Mesendoderm (in vitro differentiated cells): ENCODE results near the gene RHOB.

Experiments used
- DNase-seq: peaks from one replicate; pipeline ENCODE4 v3.0.0; 2013
- H2AK5ac ChIP-seq: 2 replicates; pipeline ENCODE4 v1.6.1; 2013; ENCODE audit warnings: low read length, inconsistent platforms
- H2BK120ac ChIP-seq: 2 replicates; pipeline ENCODE4 v1.6.1; 2013; ENCODE audit warnings: low read depth, mild to moderate bottlenecking, low read length, moderate library complexity, mixed read lengths
- H2BK15ac ChIP-seq: replicated peaks from 2 replicates; pipeline ENCODE4 v1.6.1; 2013; ENCODE audit warnings: low read depth, mild to moderate bottlenecking, moderate library complexity
- H2BK5ac ChIP-seq: 2 replicates; pipeline ENCODE4 v1.6.1; 2013; ENCODE audit warnings: low read length, inconsistent platforms
- H3K18ac ChIP-seq: 2 replicates; pipeline ENCODE4 v1.6.1; 2013; ENCODE audit warnings: mild to moderate bottlenecking, low read length, mixed read lengths
- H3K23ac ChIP-seq: one replicate; pipeline ENCODE4 v1.6.1; 2013; ENCODE audit warnings: low read length
- H3K27ac ChIP-seq: 2 replicates; pipeline ENCODE4 v1.5.1; 2013; ENCODE audit warnings: low read depth, mild to moderate bottlenecking, inconsistent platforms, low read length, moderate library complexity
- H3K27me3 ChIP-seq: 2 replicates; pipeline ENCODE4 v1.6.1; 2013; ENCODE audit warnings: low read length, control low read depth, mild to moderate bottlenecking, inconsistent platforms; ENCODE audit not compliant: insufficient read depth, poor library complexity
- H3K36me3 ChIP-seq: 2 replicates; pipeline ENCODE4 v1.6.1; 2013; ENCODE audit warnings: low read length, inconsistent platforms; ENCODE audit not compliant: control insufficient read depth, insufficient read depth
- H3K4ac ChIP-seq: one replicate; pipeline ENCODE4 v1.6.1; 2013; ENCODE audit warnings: low read depth, mild to moderate bottlenecking, low read length, moderate library complexity
- H3K4me1 ChIP-seq: 2 replicates; pipeline ENCODE4 v1.6.1; 2013; ENCODE audit warnings: low read depth, low read length, inconsistent platforms; ENCODE audit not compliant: control insufficient read depth
- H3K4me2 ChIP-seq: 2 replicates; pipeline ENCODE4 v1.6.1; 2013; ENCODE audit warnings: low read length
- H3K4me3 ChIP-seq: 2 replicates; pipeline ENCODE4 v1.5.1; 2013; ENCODE audit warnings: mild to moderate bottlenecking, low read length
- H3K56ac ChIP-seq: one replicate; pipeline ENCODE4 v1.6.1; 2013; ENCODE audit warnings: low read length
- H3K79me1 ChIP-seq: 2 replicates; pipeline ENCODE4 v1.6.1; 2013; ENCODE audit warnings: low read length, inconsistent platforms
- H3K79me2 ChIP-seq: 2 replicates; pipeline ENCODE4 v1.6.1; 2013; ENCODE audit warnings: mild to moderate bottlenecking, low read length; ENCODE audit not compliant: control insufficient read depth, insufficient read depth
- H3K9ac ChIP-seq: 2 replicates; pipeline ENCODE4 v1.6.1; 2013; ENCODE audit warnings: low read length, inconsistent platforms
- H4K5ac ChIP-seq: one replicate; pipeline ENCODE4 v1.6.1; 2013; ENCODE audit warnings: low read length
- H4K8ac ChIP-seq: one replicate; pipeline ENCODE4 v1.6.1; 2013; ENCODE audit warnings: low read depth, mild to moderate bottlenecking, control low read depth, low read length, moderate library complexity
- WGBS: extraction: QIAGEN DNeasy Blood & Tissue Kit; methylation state at CpG from one replicate; pipeline ENCODE4 v1.1.7; 2013; ENCODE audit warnings: low lambda C conversion rate, missing lambda C conversion rate; ENCODE audit not compliant: insufficient coverage; ENCODE audit errors: extremely low coverage; 5-methylcytosine and 5-hydroxymethylcytosine counted together

RHOB gene

GRCh38 chr2:20474757-20475566 is 28.1 kb downstream of the RHOB start:
- Histone ChIP-seq H3K4ac (no peak overlapping the region), H3K79me1 (no peaks in the 10 kb centered on the region), H3K27me3 (no peaks in the 10 kb centered on the region), H3K23ac (no peak overlapping the region), H3K18ac (no peak overlapping the region), H3K4me2 (no peak overlapping the region), H2BK120ac (no peak overlapping the region), H2BK15ac (no peak overlapping the region), H2AK5ac (no peak overlapping the region), H3K79me2 (no peaks in the 10 kb centered on the region), H3K27ac (no peak overlapping the region), H2BK5ac (no peak overlapping the region), H3K4me3 (no peak overlapping the region), H3K36me3 (no peaks in the 10 kb centered on the region), H4K5ac (no peak overlapping the region), H3K4me1 (no peaks in the 10 kb centered on the region), H4K8ac (no peak overlapping the region), H3K9ac (no peak overlapping the region), H3K56ac (no peak overlapping the region)
- DNase-seq = no peak
- WGBS = no CpG with 5 or more reads among the region's 7 CpGs

GRCh38 chr2:20475567-20475952 is 28.7 kb downstream of the RHOB start:
- no peak overlapping the region for H3K4me2 ChIP-seq
- H3K9ac ChIP-seq = no peak overlapping the region
- no peaks in the 10 kb centered on the region for H3K4me1 ChIP-seq
- H3K4ac ChIP-seq = no peak overlapping the region
- no peaks in the 10 kb centered on the region for H3K79me1 ChIP-seq
- no peak overlapping the region for H4K8ac ChIP-seq
- no peak overlapping the region for H2BK15ac ChIP-seq
- H3K27me3 ChIP-seq = no peaks in the 10 kb centered on the region
- no peak overlapping the region for H3K4me3 ChIP-seq
- no peaks in the 10 kb centered on the region for H3K36me3 ChIP-seq
- H3K56ac ChIP-seq = no peak overlapping the region
- H3K79me2 ChIP-seq = no peaks in the 10 kb centered on the region
- no peak overlapping the region for H2BK120ac ChIP-seq
- H3K27ac ChIP-seq = no peak overlapping the region
- H2BK5ac ChIP-seq = no peak overlapping the region
- no peak overlapping the region for H3K23ac ChIP-seq
- DNase-seq = no peak
- no CpG with 5 or more reads among the region's 3 CpGs for WGBS
- H4K5ac ChIP-seq = no peak overlapping the region
- H3K18ac ChIP-seq = no peak overlapping the region
- no peak overlapping the region for H2AK5ac ChIP-seq

GRCh38 chr2:20476481-20476880 is 29.6 kb downstream of the RHOB start:
- no peaks in the 10 kb centered on the region for H3K79me2 ChIP-seq
- H3K4me1 ChIP-seq = no peaks in the 10 kb centered on the region
- no peak overlapping the region for H3K27ac ChIP-seq
- no peak overlapping the region for H3K18ac ChIP-seq
- H2BK5ac ChIP-seq = no peak overlapping the region
- H2AK5ac ChIP-seq = no peak overlapping the region
- H4K8ac ChIP-seq = no peak overlapping the region
- H4K5ac ChIP-seq = no peak overlapping the region
- no peak overlapping the region for H3K4me3 ChIP-seq
- no peak for DNase-seq
- no peak overlapping the region for H3K4ac ChIP-seq
- H2BK120ac ChIP-seq = no peak overlapping the region
- no peak overlapping the region for H3K23ac ChIP-seq
- no peak overlapping the region for H2BK15ac ChIP-seq
- no peak overlapping the region for H3K4me2 ChIP-seq
- no peaks in the 10 kb centered on the region for H3K79me1 ChIP-seq
- H3K9ac ChIP-seq = no peak overlapping the region
- no peaks in the 10 kb centered on the region for H3K27me3 ChIP-seq
- no peak overlapping the region for H3K56ac ChIP-seq
- H3K36me3 ChIP-seq = no peaks in the 10 kb centered on the region
- no CpG with 5 or more reads among the region's 1 CpG for WGBS

- H3K27me3 ChIP-seq = no peaks in the 10 kb centered on the region
- no peaks in the 10 kb centered on the region for H3K79me2 ChIP-seq
- no peak overlapping the region for H2AK5ac ChIP-seq
- no peak overlapping the region for H3K18ac ChIP-seq
- H2BK15ac ChIP-seq = no peak overlapping the region
- H3K4ac ChIP-seq = no peak overlapping the region
- H3K4me2 ChIP-seq = no peak overlapping the region
- H3K23ac ChIP-seq = no peak overlapping the region
- H3K27ac ChIP-seq = no peak overlapping the region
- WGBS = no CpG with 5 or more reads among the region's 7 CpGs
- H3K79me1 ChIP-seq = no peaks in the 10 kb centered on the region
- H3K4me3 ChIP-seq = no peak overlapping the region
- no peaks in the 10 kb centered on the region for H3K36me3 ChIP-seq
- H3K56ac ChIP-seq = no peak overlapping the region
- no peak for DNase-seq
- H3K4me1 ChIP-seq = no peaks in the 10 kb centered on the region
- H4K5ac ChIP-seq = no peak overlapping the region
- H4K8ac ChIP-seq = no peak overlapping the region
- H2BK5ac ChIP-seq = no peak overlapping the region
- H3K9ac ChIP-seq = no peak overlapping the region
- H2BK120ac ChIP-seq = no peak overlapping the region
Observed at GRCh38 chr2:20476950-20477349, 30.1 kb downstream of the RHOB start.

- Histone ChIP-seq H3K79me2 (no peaks in the 10 kb centered on the region), H3K79me1 (no peaks in the 10 kb centered on the region), H3K27me3 (no peaks in the 10 kb centered on the region), H4K5ac (no peak overlapping the region), H3K23ac (no peak overlapping the region), H3K4ac (no peak overlapping the region), H3K36me3 (no peaks in the 10 kb centered on the region), H2BK15ac (no peak overlapping the region), H3K18ac (no peak overlapping the region), H4K8ac (no peak overlapping the region), H3K4me2 (no peak overlapping the region), H3K9ac (no peak overlapping the region), H2AK5ac (no peak overlapping the region), H3K4me1 (no peaks in the 10 kb centered on the region), H3K27ac (no peak overlapping the region), H2BK120ac (no peak overlapping the region), H3K4me3 (no peak overlapping the region), H2BK5ac (no peak overlapping the region), H3K56ac (no peak overlapping the region)
- no peak for DNase-seq
- no CpG with 5 or more reads among the region's 7 CpGs for WGBS
Observed at GRCh38 chr2:20478961-20479360, 32.1 kb downstream of the RHOB start.

GRCh38 chr2:20479835-20480234 is 33.0 kb downstream of the RHOB start:
- Histone ChIP-seq H4K5ac (no peak overlapping the region), H2BK120ac (no peak overlapping the region), H3K27me3 (no peaks in the 10 kb centered on the region), H3K27ac (no peak overlapping the region), H3K4me3 (no peak overlapping the region), H3K4me1 (no peaks in the 10 kb centered on the region), H2BK5ac (no peak overlapping the region), H3K4ac (no peak overlapping the region), H3K79me2 (no peaks in the 10 kb centered on the region), H3K9ac (no peak overlapping the region), H3K23ac (no peak overlapping the region), H3K18ac (no peak overlapping the region), H3K79me1 (no peaks in the 10 kb centered on the region), H2AK5ac (no peak overlapping the region), H4K8ac (no peak overlapping the region), H3K56ac (no peak overlapping the region), H2BK15ac (no peak overlapping the region), H3K4me2 (no peak overlapping the region), H3K36me3 (no peaks in the 10 kb centered on the region)
- WGBS = no CpG with 5 or more reads among the region's 9 CpGs
- DNase-seq = no peak
